Loucy (cell line): ENCODE measurements around the gene ARFGEF3.

Experiments
- CTCF ChIP-seq: fragments of 200-600 bp; sonication (generic); conservative IDR thresholded peaks from 2 replicates; pipeline ENCODE4 v1.5.1; 2014; ENCODE audit warnings: mild to moderate bottlenecking, antibody characterized with exemption, low read length
- EZH2phosphoT487 ChIP-seq: fragments of 200-600 bp; IDR thresholded peaks from 2 replicates; pipeline ENCODE4 v1.6.1; 2018; ENCODE audit warnings: antibody characterized with exemption, mild to moderate bottlenecking, moderate library complexity, borderline replicate concordance

- TF ChIP-seq CTCF (no peak), EZH2phosphoT487 (no peak)
These were observed at the start of gene ARFGEF3 for GRCh38 chr6:138161338-138162110.
